ENCODE data around the gene IFT27. TPM values are rescaled to one million over a fixed set of nuclear protein-coding genes. Genes with fewer than 3 reads are reported as not detected.

Gene IFT27
- total RNA-seq, 1 experiment from 2014 or later, result 74.2 TPM

DNA sequence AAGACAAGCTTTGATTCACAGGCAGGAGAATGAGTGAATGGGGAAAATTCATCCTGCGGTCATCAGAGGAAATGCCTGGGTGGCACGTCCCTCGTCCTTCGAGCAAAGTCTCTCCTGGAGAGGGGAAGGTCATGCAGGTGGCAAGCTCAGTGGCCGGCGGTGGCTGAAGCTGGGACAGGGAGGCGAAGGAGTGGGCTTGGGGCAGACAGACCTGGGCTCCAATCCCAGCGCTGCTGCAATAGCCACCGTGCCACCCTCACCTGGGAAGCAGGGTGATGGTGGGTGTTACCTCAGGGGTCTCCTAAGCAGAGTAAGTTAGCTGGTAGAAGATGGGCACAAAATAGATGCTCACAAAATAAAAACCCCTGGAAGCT is 49.9 kb downstream of the IFT27 start:
- no peak for DNase-seq
- Histone ChIP-seq H3K4me3 (no peak overlapping the region), H4K20me1 (ENCODE audit: insufficient read depth) (no peaks in the 10 kb centered on the region), H3K36me3 (ENCODE audit: low read depth) (no peaks in the 10 kb centered on the region), H2AFZ (no peak overlapping the region), H3F3A (ENCODE audit: insufficient read depth, low read depth) (peaks cover 7% of the 10 kb centered on the region; the same call in 1 of the 2 replicates), H3K27me3 (ENCODE audit: insufficient read depth, low read depth) (peaks cover 97% of the 10 kb centered on the region), H3K27ac (no peak overlapping the region), H3K9me2 (ENCODE audit: insufficient read depth) (no peaks in the 10 kb centered on the region), H3K9me3 (ENCODE audit: insufficient read depth, low read depth) (no peaks in the 10 kb centered on the region), H3K79me2 (ENCODE audit: low read depth) (no peaks in the 10 kb centered on the region), H3K4me1 (replicated peaks; ENCODE audit: insufficient read depth) (no peaks in the 10 kb centered on the region), H3K4me2 (no peak overlapping the region)
- CTCF ChIA-PET, result no interaction called here
- POLR2A ChIA-PET (ENCODE audit: unreplicated experiment), result interaction anchor here (0.7 kb wide), 1 partner anchor 105 kb away, joined by 3 read pairs; no protein-coding TSS in a partner anchor
- BruUV-seq (replicated peaks), result no TSS peak
- no peak for TF ChIP-seq EZH2 (IDR thresholded peaks at IDR 0.05; ENCODE audit: low read depth)
- TF ChIP-seq, protein P1, sequence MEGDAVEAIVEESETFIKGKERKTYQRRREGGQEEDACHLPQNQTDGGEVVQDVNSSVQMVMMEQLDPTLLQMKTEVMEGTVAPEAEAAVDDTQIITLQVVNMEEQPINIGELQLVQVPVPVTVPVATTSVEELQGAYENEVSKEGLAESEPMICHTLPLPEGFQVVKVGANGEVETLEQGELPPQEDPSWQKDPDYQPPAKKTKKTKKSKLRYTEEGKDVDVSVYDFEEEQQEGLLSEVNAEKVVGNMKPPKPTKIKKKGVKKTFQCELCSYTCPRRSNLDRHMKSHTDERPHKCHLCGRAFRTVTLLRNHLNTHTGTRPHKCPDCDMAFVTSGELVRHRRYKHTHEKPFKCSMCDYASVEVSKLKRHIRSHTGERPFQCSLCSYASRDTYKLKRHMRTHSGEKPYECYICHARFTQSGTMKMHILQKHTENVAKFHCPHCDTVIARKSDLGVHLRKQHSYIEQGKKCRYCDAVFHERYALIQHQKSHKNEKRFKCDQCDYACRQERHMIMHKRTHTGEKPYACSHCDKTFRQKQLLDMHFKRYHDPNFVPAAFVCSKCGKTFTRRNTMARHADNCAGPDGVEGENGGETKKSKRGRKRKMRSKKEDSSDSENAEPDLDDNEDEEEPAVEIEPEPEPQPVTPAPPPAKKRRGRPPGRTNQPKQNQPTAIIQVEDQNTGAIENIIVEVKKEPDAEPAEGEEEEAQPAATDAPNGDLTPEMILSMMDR (conservative IDR thresholded peaks at IDR 0.05), result no peak
- intact Hi-C loops (cut with micrococcal nuclease; ENCODE audit: unreplicated experiment), result no loop called here

DNA sequence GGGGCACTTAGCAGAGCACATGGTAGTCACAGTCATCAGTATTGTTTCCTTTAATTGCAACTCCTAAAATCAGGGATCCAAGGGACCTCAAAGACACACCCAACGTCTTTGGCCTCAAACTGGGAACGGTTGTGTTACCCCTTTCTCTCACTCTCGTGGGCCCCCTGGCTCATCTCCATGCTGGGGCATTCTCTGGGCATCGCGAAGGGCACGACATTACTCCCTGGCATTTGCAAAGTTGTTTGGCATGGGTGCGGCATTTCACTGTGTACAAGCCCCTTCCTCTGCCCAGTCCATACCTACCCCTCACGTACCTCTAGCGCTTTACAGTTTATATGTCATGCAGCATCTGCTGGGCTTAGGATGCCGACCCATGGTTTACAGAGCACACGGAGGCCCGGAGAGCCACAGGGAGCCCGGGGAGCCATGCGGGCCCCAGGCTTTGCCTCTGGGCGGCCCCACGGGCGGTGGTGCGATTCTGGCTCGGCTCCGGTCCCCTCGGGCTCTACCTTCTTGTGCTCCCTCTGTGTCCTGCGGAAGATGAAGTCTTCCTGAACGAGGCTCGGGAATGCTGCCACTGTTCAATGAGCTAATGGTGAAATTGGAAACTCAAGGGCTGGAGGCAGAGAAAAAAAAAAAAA is 50.4 kb downstream of the IFT27 start:
- intact Hi-C loops (cut with micrococcal nuclease; ENCODE audit: unreplicated experiment), result no loop called here
- no peaks in the 10 kb centered on the region for H3K9me3 ChIP-seq (ENCODE audit: insufficient read depth, low read depth)
- no peak overlapping the region for H3K4me3 ChIP-seq
- no peaks in the 10 kb centered on the region for H3K36me3 ChIP-seq (ENCODE audit: low read depth)
- H4K20me1 ChIP-seq (ENCODE audit: insufficient read depth), result no peaks in the 10 kb centered on the region
- DNase-seq, result no peak
- BruUV-seq (replicated peaks), result no TSS peak
- H3F3A ChIP-seq (ENCODE audit: insufficient read depth, low read depth), result peaks cover 7% of the 10 kb centered on the region; the same call in 1 of the 2 replicates
- ChIA-PET CTCF (no interaction called here), POLR2A (ENCODE audit: unreplicated experiment) (interaction anchor here (0.7 kb wide), 1 partner anchor 104 kb away, joined by 3 read pairs; no protein-coding TSS in a partner anchor)
- no peaks in the 10 kb centered on the region for H3K79me2 ChIP-seq (ENCODE audit: low read depth)
- no peaks in the 10 kb centered on the region for H3K4me1 ChIP-seq (replicated peaks; ENCODE audit: insufficient read depth)
- H2AFZ ChIP-seq, result no peak overlapping the region
- H3K9me2 ChIP-seq (ENCODE audit: insufficient read depth), result no peaks in the 10 kb centered on the region
- no peak for TF ChIP-seq EZH2 (IDR thresholded peaks at IDR 0.05; ENCODE audit: low read depth)
- TF ChIP-seq, protein P1 (conservative IDR thresholded peaks at IDR 0.05), result no peak
- no peak overlapping the region for H3K27ac ChIP-seq
- H3K4me2 ChIP-seq, result no peak overlapping the region
- peaks cover 99% of the 10 kb centered on the region for H3K27me3 ChIP-seq (ENCODE audit: insufficient read depth, low read depth)

DNA sequence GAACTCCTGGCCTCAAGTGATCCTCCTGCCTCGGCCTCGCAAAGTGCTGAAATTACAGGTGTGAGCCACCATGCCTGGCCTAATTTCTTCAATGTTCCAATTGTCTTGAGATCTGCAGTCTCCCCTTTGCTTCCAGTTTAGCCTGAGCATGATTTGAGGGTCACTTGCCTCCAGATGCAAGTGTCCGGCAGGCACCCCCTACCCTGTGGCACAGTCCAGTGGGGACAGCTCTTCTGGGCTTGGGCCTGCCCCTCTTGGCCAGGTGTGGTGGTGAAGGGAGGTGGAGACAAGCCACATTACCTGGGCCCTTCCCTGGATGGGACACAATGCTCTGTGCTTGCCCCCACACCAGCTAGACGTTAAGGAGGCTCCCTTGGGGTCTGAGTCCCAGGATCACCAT is 51.1 kb downstream of the IFT27 start:
- no TSS peak for BruUV-seq (replicated peaks)
- H3K4me1 ChIP-seq (replicated peaks; ENCODE audit: insufficient read depth), result no peaks in the 10 kb centered on the region
- DNase-seq, result no peak
- no peak overlapping the region for H3K27ac ChIP-seq
- H3K4me2 ChIP-seq, result no peak overlapping the region
- H4K20me1 ChIP-seq (ENCODE audit: insufficient read depth), result no peaks in the 10 kb centered on the region
- no peak overlapping the region for H2AFZ ChIP-seq
- intact Hi-C loops (cut with micrococcal nuclease; ENCODE audit: unreplicated experiment), result no loop called here
- POLR2A ChIA-PET (ENCODE audit: unreplicated experiment), result no interaction called here
- no peaks in the 10 kb centered on the region for H3K36me3 ChIP-seq (ENCODE audit: low read depth)
- peaks cover 99% of the 10 kb centered on the region for H3K27me3 ChIP-seq (ENCODE audit: insufficient read depth, low read depth)
- no peak overlapping the region for H3K4me3 ChIP-seq
- no peaks in the 10 kb centered on the region for H3K9me3 ChIP-seq (ENCODE audit: insufficient read depth, low read depth)
- peaks cover 7% of the 10 kb centered on the region; the same call in 1 of the 2 replicates for H3F3A ChIP-seq (ENCODE audit: insufficient read depth, low read depth)
- CTCF ChIA-PET, result no interaction called here
- no peaks in the 10 kb centered on the region for H3K79me2 ChIP-seq (ENCODE audit: low read depth)
- H3K9me2 ChIP-seq (ENCODE audit: insufficient read depth), result no peaks in the 10 kb centered on the region
- TF ChIP-seq, protein P1 (conservative IDR thresholded peaks at IDR 0.05), result no peak
- no peak for TF ChIP-seq EZH2 (IDR thresholded peaks at IDR 0.05; ENCODE audit: low read depth)
